HTERT RPE-1 (cell line): ENCODE results near the gene IL31RA.

Experiments used
- in situ Hi-C: fragments of 300-500 bp; cut with MboI; formaldehyde crosslinking; loops from 4 replicates; pipeline ENCODE4 v1.14.3; 2020; ENCODE audit warnings: low sequenced_read_pairs

IL31RA gene

GRCh38 chr5:55858104-55858503 lies 6.9 kb downstream of the IL31RA start:
- in situ Hi-C loops = no loop called here

- in situ Hi-C loops = no loop called here
Observed at GRCh38 chr5:55860288-55860687, 9.1 kb downstream of the IL31RA start.

GRCh38 chr5:55860709-55861108 lies 9.6 kb downstream of the IL31RA start:
- in situ Hi-C loops = no loop called here

GRCh38 chr5:55864606-55865541 lies 13.7 kb downstream of the IL31RA start:
- in situ Hi-C loops = no loop called here

GRCh38 chr5:55865831-55866230 lies 14.7 kb downstream of the IL31RA start:
- in situ Hi-C loops = no loop called here

GRCh38 chr5:55866485-55866884 lies 15.3 kb downstream of the IL31RA start:
- in situ Hi-C loops = no loop called here

GRCh38 chr5:55866934-55867333 lies 15.8 kb downstream of the IL31RA start:
- in situ Hi-C loops = no loop called here

- in situ Hi-C loops = no loop called here
Observed at GRCh38 chr5:55868846-55869245, 17.7 kb downstream of the IL31RA start.

GRCh38 chr5:55869847-55870246 lies 18.7 kb downstream of the IL31RA start:
- in situ Hi-C loops = no loop called here

GRCh38 chr5:55873234-55873633 lies 22.1 kb downstream of the IL31RA start:
- in situ Hi-C loops = no loop called here

- in situ Hi-C loops = no loop called here
Observed at GRCh38 chr5:55877655-55878054, 26.5 kb downstream of the IL31RA start.

- in situ Hi-C loops = no loop called here
Observed at GRCh38 chr5:55880453-55880852, 29.3 kb downstream of the IL31RA start.

GRCh38 chr5:55885359-55885758 lies 34.2 kb downstream of the IL31RA start:
- in situ Hi-C loops = no loop called here

GRCh38 chr5:55888205-55888604 lies 37.0 kb downstream of the IL31RA start:
- in situ Hi-C loops = no loop called here

GRCh38 chr5:55892479-55892878 lies 41.3 kb downstream of the IL31RA start:
- in situ Hi-C loops = no loop called here

- in situ Hi-C loops = no loop called here
Observed at GRCh38 chr5:55894135-55894534, 43.0 kb downstream of the IL31RA start.

- in situ Hi-C loops = no loop called here
Observed at GRCh38 chr5:55895346-55895745, 44.2 kb downstream of the IL31RA start.

GRCh38 chr5:55896238-55896637 lies 45.1 kb downstream of the IL31RA start:
- in situ Hi-C loops = no loop called here

GRCh38 chr5:55896663-55897062 lies 45.5 kb downstream of the IL31RA start:
- in situ Hi-C loops = no loop called here

- in situ Hi-C loops = no loop called here
Observed at GRCh38 chr5:55897206-55897894, 46.2 kb downstream of the IL31RA start.

- in situ Hi-C loops = no loop called here
Observed at GRCh38 chr5:55897905-55898304, 46.7 kb downstream of the IL31RA start.

- in situ Hi-C loops = no loop called here
Observed at GRCh38 chr5:55899344-55899743, 48.2 kb downstream of the IL31RA start.
